SW480 (cell line): Measurements from ENCODE around the gene KHK.

Experiments used
- DNase-seq: peaks from one replicate; pipeline ENCODE4 v3.0.0-alpha.2; 2016; ENCODE audit warnings: low spot score

Gene KHK

GRCh38 chr2:27127883-27128667 lies 41.5 kb downstream of the KHK start:
- DNase-seq, result no peak

GRCh38 chr2:27128668-27129571 lies 42.3 kb downstream of the KHK start:
- DNase-seq, result no peak

GRCh38 chr2:27130396-27130795 lies 43.8 kb downstream of the KHK start:
- no peak for DNase-seq

- DNase-seq, result peak; percentile 66
Observed at GRCh38 chr2:27131429-27131828, 44.9 kb downstream of the KHK start.

- DNase-seq, result no peak
Observed at GRCh38 chr2:27133195-27133875, 46.8 kb downstream of the KHK start.

GRCh38 chr2:27133905-27134780 lies 47.6 kb downstream of the KHK start, which contains the start of gene PREB:
PREB (minus strand) TSS chr2:27134636; CDS start chr2:27134421, 215 bp downstream.
- peak; percentile 93 for DNase-seq

- DNase-seq, result no peak
Observed at GRCh38 chr2:27134781-27135477, 48.4 kb downstream of the KHK start.

GRCh38 chr2:27135478-27135955 lies 48.9 kb downstream of the KHK start:
- no peak for DNase-seq

GRCh38 chr2:27136751-27137150 lies 50.2 kb downstream of the KHK start:
- DNase-seq, result no peak

GRCh38 chr2:27137322-27137935 lies 50.9 kb downstream of the KHK start:
- DNase-seq, result no peak

- DNase-seq, result no peak
Observed at GRCh38 chr2:27138111-27138510, 51.5 kb downstream of the KHK start.

GRCh38 chr2:27139310-27139709 lies 52.7 kb downstream of the KHK start, which contains the start of gene PRR30:
PRR30 (minus strand) TSS chr2:27139410; CDS start chr2:27138329, 1,081 bp downstream.
- no peak for DNase-seq

- DNase-seq, result no peak
Observed at GRCh38 chr2:27143285-27143684, 56.7 kb downstream of the KHK start.

- no peak for DNase-seq
Observed at GRCh38 chr2:27145682-27146081, 59.1 kb downstream of the KHK start.

GRCh38 chr2:27147935-27148334 lies 61.4 kb downstream of the KHK start:
- DNase-seq, result no peak

GRCh38 chr2:27148801-27149439 lies 62.3 kb downstream of the KHK start, which contains the start of gene TCF23:
TCF23 (plus strand) TSS chr2:27149004; CDS start chr2:27149134, 130 bp downstream.
- DNase-seq, result no peak

- no peak for DNase-seq
Observed at GRCh38 chr2:27149570-27150405, 63.2 kb downstream of the KHK start.
